ENCODE measurements around the gene TAS2R41. TPM values are rescaled to one million over a fixed set of nuclear protein-coding genes. Genes with fewer than 3 reads are reported as not detected.

TAS2R41 gene
- total RNA-seq: not detected in 2 replicates

GRCh38 chr7:143477501-143478150 is at the start of gene TAS2R41:
TAS2R41 (plus strand) TSS chr7:143477873; CDS start chr7:143477873, 0 bp downstream.

GRCh38 chr7:143443153-143443552 is 34.5 kb upstream of the TAS2R41 start, which contains the start of gene TAS2R60:
TAS2R60 (plus strand) TSS chr7:143443453; CDS start chr7:143443453, 0 bp downstream.

Other genes with a start within 250 kb of the TAS2R41 start
- gene GSTK1, start 214.4 kb upstream of the TAS2R41 start, total RNA-seq: 73.4 and 76.3 TPM in 2 replicates
- gene TMEM139, start 192.9 kb upstream of the TAS2R41 start, total RNA-seq: 0.09 TPM in 1 of 2 replicates, not detected in the other
- 7.3 and 9.3 TPM in 2 replicates for gene CASP2, start 189.5 kb upstream of the TAS2R41 start, total RNA-seq
- 0.09 TPM in 1 of 2 replicates, not detected in the other for gene CLCN1, start 161.8 kb upstream of the TAS2R41 start, total RNA-seq
- 4.6 and 8.2 TPM in 2 replicates for gene FAM131B, start 115.2 kb upstream of the TAS2R41 start, total RNA-seq
- 13.6 and 13.7 TPM in 2 replicates for gene ZYX, start 96.5 kb upstream of the TAS2R41 start, total RNA-seq
- 0.09 and 0.16 TPM in 2 replicates for gene EPHA1, start 69.0 kb upstream of the TAS2R41 start, total RNA-seq
- gene TAS2R60, start 34.4 kb upstream of the TAS2R41 start, total RNA-seq: 0.17 TPM in 1 of 2 replicates, not detected in the other
- 0.09 TPM in 1 of 2 replicates, not detected in the other for gene CTAGE15, start 93.9 kb downstream of the TAS2R41 start, total RNA-seq
- 0.63 and 0.94 TPM in 2 replicates for gene TCAF2, start 143.1 kb downstream of the TAS2R41 start, total RNA-seq

All from bronchial smooth muscle cell (primary cell).